ENCODE data around the gene ARNT2. TPM values are rescaled to one million over a fixed set of nuclear protein-coding genes. Genes with fewer than 3 reads are reported as not detected.

ARNT2 gene
- total and polyA plus RNA-seq, 5 donors from 2014 or later, result not detected

DNA sequence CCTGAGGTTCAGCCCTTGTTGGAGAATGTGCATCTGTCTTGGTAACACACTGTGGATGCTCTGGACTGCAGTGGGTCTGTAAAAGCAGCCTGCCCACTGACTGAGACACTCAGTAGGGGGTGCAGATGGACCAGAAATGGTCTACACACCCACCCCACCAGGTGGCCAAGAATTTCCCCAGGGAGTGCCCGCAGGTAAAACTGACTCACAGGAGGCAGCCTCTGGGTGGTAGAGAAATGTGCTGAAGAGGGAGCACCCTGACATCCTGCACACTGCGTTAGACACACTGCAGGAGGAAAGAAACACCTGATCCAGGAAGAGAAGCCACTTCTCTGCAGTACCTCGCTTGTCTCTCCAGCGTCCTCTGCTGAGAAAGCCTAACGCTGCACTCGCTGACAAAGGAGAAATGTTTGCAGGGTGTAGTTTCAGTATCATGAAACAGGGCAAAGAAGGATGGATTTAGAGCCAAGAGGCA lies 181.4 kb downstream of the ARNT2 start:
- Mint-ChIP-seq H3K4me3 (no peak overlapping the region), H3K27me3 (no peaks in the 10 kb centered on the region), H3K36me3 (no peaks in the 10 kb centered on the region), H3K9me3 (peaks cover 0 to 2% (median 0%) of the 10 kb centered on the region in 7 donors), H3K27ac (no peak overlapping the region), H3K4me1 (no peaks in the 10 kb centered on the region)
- Histone ChIP-seq H3K9me3 (ENCODE audit: control insufficient read depth in 2 of 2, low read length in 2 of 2) (no peaks in the 10 kb centered on the region), H3K4me3 (ENCODE audit: low read depth, low read length) (no peak overlapping the region), H3K27ac (ENCODE audit: insufficient read depth, low read length, poor library complexity, severe bottlenecking) (no peak overlapping the region), H3K36me3 (ENCODE audit: control insufficient read depth, insufficient read depth, low read length) (no peaks in the 10 kb centered on the region), H3K27me3 (ENCODE audit: control insufficient read depth, insufficient read depth, low read length) (no peaks in the 10 kb centered on the region), H3K4me1 (ENCODE audit: control insufficient read depth, insufficient read depth, low read length, poor library complexity, severe bottlenecking) (no peaks in the 10 kb centered on the region)
- DNase-seq (no peak), ATAC-seq (ENCODE audit: low read depth in 2 of 2) (no peak)

- Mint-ChIP-seq H3K27ac (peak overlapping the region in 1 of 3 donors; percentile 38), H3K9me3 (peaks cover 0 to 2% (median 0%) of the 10 kb centered on the region in 7 donors)
- no peak overlapping the region for H3K4me3 ChIP-seq (ENCODE audit: low read depth, low read length)
These were observed 182.0 kb downstream of the ARNT2 start for GRCh38 chr15:80586161-80586560.

DNA sequence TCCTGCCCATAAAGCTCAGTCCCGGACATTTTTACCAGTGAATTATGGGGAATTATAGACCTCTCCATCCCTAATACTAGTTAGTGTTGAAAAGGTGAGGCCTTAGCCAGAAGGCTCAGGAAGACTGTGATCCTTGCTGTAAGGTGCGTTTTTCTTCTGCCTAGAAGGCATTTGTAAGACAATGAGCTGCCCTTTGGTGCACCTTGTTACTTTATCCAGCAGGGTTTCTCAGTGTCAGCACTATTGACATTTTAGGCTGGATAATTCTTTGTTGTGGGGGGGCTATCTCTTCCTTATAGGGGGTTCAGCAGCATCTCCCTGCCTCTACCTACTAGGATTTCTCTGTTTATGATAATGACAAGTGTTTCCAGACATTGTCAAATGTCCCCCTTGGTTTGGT lies 182.8 kb downstream of the ARNT2 start:
- no peaks in the 10 kb centered on the region for H3K9me3 ChIP-seq (ENCODE audit: control insufficient read depth in 2 of 2, low read length in 2 of 2)
- ATAC-seq (ENCODE audit: low read depth in 2 of 2) (no peak), DNase-seq (no peak)
- no peaks in the 10 kb centered on the region for H3K27me3 ChIP-seq (ENCODE audit: control insufficient read depth, insufficient read depth, low read length)
- H3K27me3 Mint-ChIP-seq, result no peaks in the 10 kb centered on the region
- H3K27ac Mint-ChIP-seq, result no peak overlapping the region
- no peak overlapping the region for H3K27ac ChIP-seq (ENCODE audit: insufficient read depth, low read length, poor library complexity, severe bottlenecking)
- H3K4me1 ChIP-seq (ENCODE audit: control insufficient read depth, insufficient read depth, low read length, poor library complexity, severe bottlenecking), result no peaks in the 10 kb centered on the region
- no peaks in the 10 kb centered on the region for H3K36me3 ChIP-seq (ENCODE audit: control insufficient read depth, insufficient read depth, low read length)
- peaks cover 0 to 2% (median 0%) of the 10 kb centered on the region in 7 donors for H3K9me3 Mint-ChIP-seq
- H3K4me1 Mint-ChIP-seq, result no peaks in the 10 kb centered on the region
- no peaks in the 10 kb centered on the region for H3K36me3 Mint-ChIP-seq
- no peak overlapping the region for H3K4me3 ChIP-seq (ENCODE audit: low read depth, low read length)
- no peak overlapping the region for H3K4me3 Mint-ChIP-seq

More at GRCh38 chr15:80586161-80586560, 182.0 kb downstream of the ARNT2 start:
- no peaks in the 10 kb centered on the region for H3K4me1 Mint-ChIP-seq
- H3K36me3 Mint-ChIP-seq, result no peaks in the 10 kb centered on the region
- no peaks in the 10 kb centered on the region for H3K4me1 ChIP-seq (ENCODE audit: control insufficient read depth, insufficient read depth, low read length, poor library complexity, severe bottlenecking)
- no peaks in the 10 kb centered on the region for H3K9me3 ChIP-seq (ENCODE audit: control insufficient read depth in 2 of 2, low read length in 2 of 2)
- no peaks in the 10 kb centered on the region for H3K27me3 Mint-ChIP-seq
- no peak overlapping the region for H3K27ac ChIP-seq (ENCODE audit: insufficient read depth, low read length, poor library complexity, severe bottlenecking)
- no peak overlapping the region for H3K4me3 Mint-ChIP-seq
- no peak for ATAC-seq (ENCODE audit: low read depth in 2 of 2)
- no peak for DNase-seq
- no peaks in the 10 kb centered on the region for H3K36me3 ChIP-seq (ENCODE audit: control insufficient read depth, insufficient read depth, low read length)
- H3K27me3 ChIP-seq (ENCODE audit: control insufficient read depth, insufficient read depth, low read length), result no peaks in the 10 kb centered on the region

DNA sequence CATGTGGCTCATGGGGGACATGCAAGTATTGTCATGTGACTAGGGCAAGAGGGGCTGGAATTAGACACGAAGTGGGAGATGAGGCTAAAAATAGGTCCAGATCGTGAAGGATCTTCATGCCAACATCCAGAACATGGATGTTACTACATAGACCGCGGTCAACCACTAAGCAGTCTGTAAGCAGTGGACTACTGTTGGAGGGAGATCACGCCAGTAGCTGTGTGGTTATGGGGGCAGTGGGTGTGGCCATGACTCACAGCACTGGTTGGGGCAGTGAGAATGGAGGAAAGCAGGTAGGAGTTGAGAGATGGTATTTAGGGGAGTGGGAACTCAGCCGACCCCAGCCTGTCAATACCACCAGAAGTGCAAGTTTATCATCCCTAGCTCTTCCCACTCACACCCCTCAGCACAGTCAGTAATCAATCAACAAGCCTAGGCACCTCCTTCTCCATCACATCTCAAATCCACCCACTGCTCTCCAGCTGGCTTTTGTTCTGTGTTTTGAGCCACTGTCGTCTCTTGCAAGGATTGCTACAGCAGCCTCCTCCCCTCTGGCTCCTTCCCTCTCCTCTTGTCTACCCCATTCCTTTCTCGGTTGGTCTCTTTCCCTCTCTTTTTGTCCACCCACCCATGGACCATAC lies 183.8 kb downstream of the ARNT2 start:
- no peak overlapping the region for H3K4me3 Mint-ChIP-seq
- no peaks in the 10 kb centered on the region for H3K4me1 Mint-ChIP-seq

DNA sequence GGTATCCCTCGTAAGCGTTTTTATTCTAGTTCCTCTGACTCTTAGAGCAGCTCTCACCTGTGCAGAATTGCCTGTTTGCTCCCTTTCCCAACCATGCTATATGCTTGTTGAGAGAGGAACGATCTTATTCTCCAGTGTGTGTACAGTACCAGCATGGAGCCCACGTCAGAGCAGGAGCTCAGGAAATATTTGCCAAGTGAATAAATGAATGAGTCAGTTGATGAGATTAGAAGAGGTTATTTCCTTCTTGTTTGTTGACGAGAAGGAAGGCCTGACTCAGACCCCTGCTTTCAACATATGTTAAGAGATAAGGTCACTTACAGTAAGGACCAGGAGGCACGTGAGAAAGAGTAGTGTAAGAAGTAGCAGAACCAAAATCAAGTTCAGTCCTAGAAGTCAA lies 184.6 kb downstream of the ARNT2 start:
- ATAC-seq (ENCODE audit: low read depth in 2 of 2), result no peak
- no peak overlapping the region for H3K27ac Mint-ChIP-seq
- no peaks in the 10 kb centered on the region for H3K36me3 Mint-ChIP-seq
- H3K4me3 Mint-ChIP-seq, result no peak overlapping the region
- no peaks in the 10 kb centered on the region for H3K36me3 ChIP-seq (ENCODE audit: control insufficient read depth, insufficient read depth, low read length)
- H3K9me3 Mint-ChIP-seq, result no peaks in the 10 kb centered on the region
- no peaks in the 10 kb centered on the region for H3K4me1 Mint-ChIP-seq
- no peaks in the 10 kb centered on the region for H3K27me3 Mint-ChIP-seq
- H3K4me3 ChIP-seq (ENCODE audit: low read depth, low read length), result no peak overlapping the region
- H3K27ac ChIP-seq (ENCODE audit: insufficient read depth, low read length, poor library complexity, severe bottlenecking), result no peak overlapping the region
- no peaks in the 10 kb centered on the region for H3K9me3 ChIP-seq (ENCODE audit: control insufficient read depth in 2 of 2, low read length in 2 of 2)
- no peaks in the 10 kb centered on the region for H3K4me1 ChIP-seq (ENCODE audit: control insufficient read depth, insufficient read depth, low read length, poor library complexity, severe bottlenecking)
- H3K27me3 ChIP-seq (ENCODE audit: control insufficient read depth, insufficient read depth, low read length), result no peaks in the 10 kb centered on the region
- DNase-seq, result no peak

More for the DNA sequence above, 183.8 kb downstream of the ARNT2 start:
- no peaks in the 10 kb centered on the region for H3K4me1 ChIP-seq (ENCODE audit: control insufficient read depth, insufficient read depth, low read length, poor library complexity, severe bottlenecking)
- H3K9me3 ChIP-seq (ENCODE audit: control insufficient read depth in 2 of 2, low read length in 2 of 2), result no peaks in the 10 kb centered on the region
- no peak overlapping the region for H3K4me3 ChIP-seq (ENCODE audit: low read depth, low read length)
- no peak for ATAC-seq (ENCODE audit: low read depth in 2 of 2)
- no peaks in the 10 kb centered on the region for H3K27me3 ChIP-seq (ENCODE audit: control insufficient read depth, insufficient read depth, low read length)
- no peak overlapping the region for H3K27ac Mint-ChIP-seq
- peaks cover 0 to 2% (median 0%) of the 10 kb centered on the region in 7 donors for H3K9me3 Mint-ChIP-seq
- no peaks in the 10 kb centered on the region for H3K36me3 ChIP-seq (ENCODE audit: control insufficient read depth, insufficient read depth, low read length)
- H3K27me3 Mint-ChIP-seq, result no peaks in the 10 kb centered on the region
- H3K36me3 Mint-ChIP-seq, result no peaks in the 10 kb centered on the region
- no peak for DNase-seq
- H3K27ac ChIP-seq (ENCODE audit: insufficient read depth, low read length, poor library complexity, severe bottlenecking), result no peak overlapping the region

GRCh38 chr15:80590761-80591355 lies 186.7 kb downstream of the ARNT2 start:
- no peaks in the 10 kb centered on the region for H3K36me3 Mint-ChIP-seq
- no peaks in the 10 kb centered on the region for H3K9me3 Mint-ChIP-seq
- no peaks in the 10 kb centered on the region for H3K27me3 Mint-ChIP-seq
- no peak overlapping the region for H3K4me3 Mint-ChIP-seq
- no peak overlapping the region for H3K4me3 ChIP-seq (ENCODE audit: low read depth, low read length)
- no peak for DNase-seq
- no peaks in the 10 kb centered on the region for H3K9me3 ChIP-seq (ENCODE audit: control insufficient read depth in 2 of 2, low read length in 2 of 2)
- H3K4me1 Mint-ChIP-seq, result no peaks in the 10 kb centered on the region
- H3K27ac ChIP-seq (ENCODE audit: insufficient read depth, low read length, poor library complexity, severe bottlenecking), result no peak overlapping the region
- no peaks in the 10 kb centered on the region for H3K27me3 ChIP-seq (ENCODE audit: control insufficient read depth, insufficient read depth, low read length)
- H3K36me3 ChIP-seq (ENCODE audit: control insufficient read depth, insufficient read depth, low read length), result no peaks in the 10 kb centered on the region
- no peak for ATAC-seq (ENCODE audit: low read depth in 2 of 2)
- H3K27ac Mint-ChIP-seq, result peak overlapping the region in 1 of 3 donors; percentile 20
- H3K4me1 ChIP-seq (ENCODE audit: control insufficient read depth, insufficient read depth, low read length, poor library complexity, severe bottlenecking), result no peaks in the 10 kb centered on the region

GRCh38 chr15:80591471-80591870 lies 187.3 kb downstream of the ARNT2 start:
- H3K4me1 ChIP-seq (ENCODE audit: control insufficient read depth, insufficient read depth, low read length, poor library complexity, severe bottlenecking), result no peaks in the 10 kb centered on the region
- Mint-ChIP-seq H3K4me1 (no peaks in the 10 kb centered on the region), H3K36me3 (no peaks in the 10 kb centered on the region), H3K4me3 (no peak overlapping the region), H3K9me3 (no peaks in the 10 kb centered on the region), H3K27me3 (no peaks in the 10 kb centered on the region), H3K27ac (no peak overlapping the region)
- H3K27me3 ChIP-seq (ENCODE audit: control insufficient read depth, insufficient read depth, low read length), result no peaks in the 10 kb centered on the region
- no peak overlapping the region for H3K27ac ChIP-seq (ENCODE audit: insufficient read depth, low read length, poor library complexity, severe bottlenecking)
- no peaks in the 10 kb centered on the region for H3K36me3 ChIP-seq (ENCODE audit: control insufficient read depth, insufficient read depth, low read length)
- H3K4me3 ChIP-seq (ENCODE audit: low read depth, low read length), result no peak overlapping the region
- DNase-seq, result no peak
- no peak for ATAC-seq (ENCODE audit: low read depth in 2 of 2)
- no peaks in the 10 kb centered on the region for H3K9me3 ChIP-seq (ENCODE audit: control insufficient read depth in 2 of 2, low read length in 2 of 2)
